Measurements from ENCODE around the gene IL17B.

Gene IL17B

GRCh38 chr5:149408252-149409099, 29.4 kb upstream of the IL17B start:
- POLR2A ChIA-PET, result interaction anchor here (0.5 to 11.1 kb wide), 13 partner anchors 9 to 85 kb away, joined by 3 to 255 read pairs (median 3); no protein-coding TSS in a partner anchor
- TF ChIP-seq CTCF (IDR thresholded peaks at IDR 0.05; ENCODE audit: insufficient read depth, low read length, missing control alignments), result no peak
- H3K4me3 ChIP-seq (ENCODE audit: low read depth, low read length), result peak overlapping the region; percentile 100
- no peak for DNase-seq (ENCODE audit: low read depth, low spot score)
- CTCF ChIA-PET, result interaction anchor here (0.9 to 35.1 kb wide), 10 partner anchors 8 to 41 kb away, joined by 3 to 737 read pairs (median 9); partner anchors contain the start of gene IL17B

- CTCF ChIA-PET, result interaction anchor here (0.9 to 35.1 kb wide), 10 partner anchors 9 to 41 kb away, joined by 3 to 737 read pairs (median 12); partner anchors contain the start of gene IL17B
- peak overlapping the region; percentile 100 for H3K4me3 ChIP-seq (ENCODE audit: low read depth, low read length)
- TF ChIP-seq CTCF (IDR thresholded peaks at IDR 0.05; ENCODE audit: insufficient read depth, low read length, missing control alignments), result no peak
- POLR2A ChIA-PET, result interaction anchor here (0.6 to 11.1 kb wide), 18 partner anchors 10 to 142 kb away, joined by 3 to 255 read pairs (median 4); no protein-coding TSS in a partner anchor
- no peak for DNase-seq (ENCODE audit: low read depth, low spot score)
Measured at GRCh38 chr5:149407323-149408251, 28.5 kb upstream of the IL17B start.

- peak overlapping the region; percentile 100 for H3K4me3 ChIP-seq (ENCODE audit: low read depth, low read length)
- no peak for DNase-seq (ENCODE audit: low read depth, low spot score)
- CTCF ChIA-PET, result interaction anchor here (0.9 to 35.1 kb wide), 8 partner anchors 10 to 40 kb away, joined by 3 to 737 read pairs (median 8); partner anchors contain the start of gene IL17B
- POLR2A ChIA-PET, result interaction anchor here (0.6 to 11.1 kb wide), 18 partner anchors 9 to 143 kb away, joined by 3 to 255 read pairs (median 5); no protein-coding TSS in a partner anchor
- TF ChIP-seq CTCF (IDR thresholded peaks at IDR 0.05; ENCODE audit: insufficient read depth, low read length, missing control alignments), result no peak
Measured at GRCh38 chr5:149406979-149407306, 27.9 kb upstream of the IL17B start.

- ChIA-PET CTCF (interaction anchor here (0.9 to 35.1 kb wide), 13 partner anchors 8 to 159 kb away, joined by 3 to 737 read pairs (median 5); partner anchors contain the start of gene IL17B), POLR2A (interaction anchor here (0.6 to 11.1 kb wide), 19 partner anchors 8 to 144 kb away, joined by 3 to 255 read pairs (median 5); no protein-coding TSS in a partner anchor)
- peak; percentile 18 for TF ChIP-seq CTCF (IDR thresholded peaks at IDR 0.05; ENCODE audit: insufficient read depth, low read length, missing control alignments)
- DNase-seq (ENCODE audit: low read depth, low spot score), result peak; percentile 93
- H3K4me3 ChIP-seq (ENCODE audit: low read depth, low read length), result peak overlapping the region; percentile 100
Measured at GRCh38 chr5:149406203-149406978, 27.3 kb upstream of the IL17B start.

GRCh38 chr5:149405550-149406202, 26.6 kb upstream of the IL17B start:
- CTCF ChIA-PET, result interaction anchor here (0.9 to 35.1 kb wide), 11 partner anchors 9 to 159 kb away, joined by 3 to 737 read pairs (median 5); partner anchors contain the start of gene IL17B
- peak overlapping the region; percentile 15; the same call in 1 of the 2 replicates for H3K4me3 ChIP-seq (ENCODE audit: low read depth, low read length)
- POLR2A ChIA-PET, result interaction anchor here (0.9 to 11.1 kb wide), 7 partner anchors 8 to 85 kb away, joined by 4 to 255 read pairs (median 15); no protein-coding TSS in a partner anchor
- no peak for DNase-seq (ENCODE audit: low read depth, low spot score)
- TF ChIP-seq CTCF (IDR thresholded peaks at IDR 0.05; ENCODE audit: insufficient read depth, low read length, missing control alignments), result no peak
